A549 treated with ZK216348 at 1 μM for 4 hours (cell line): Measurements from ENCODE around the gene ATAD3C. TPM values are rescaled to one million over a fixed set of nuclear protein-coding genes. Genes with fewer than 3 reads are reported as not detected.

Experiments used
- total RNA-seq: library from RNA; stranded (reverse); fragments of 200-300 nt; extraction: Qiagen RNA extraction; gene quantifications from 5 replicates; pipeline ENCODE4 v1.2.3, GENCODE V29; 2022; ENCODE audit warnings: low read depth

The ATAD3C gene, protein sequence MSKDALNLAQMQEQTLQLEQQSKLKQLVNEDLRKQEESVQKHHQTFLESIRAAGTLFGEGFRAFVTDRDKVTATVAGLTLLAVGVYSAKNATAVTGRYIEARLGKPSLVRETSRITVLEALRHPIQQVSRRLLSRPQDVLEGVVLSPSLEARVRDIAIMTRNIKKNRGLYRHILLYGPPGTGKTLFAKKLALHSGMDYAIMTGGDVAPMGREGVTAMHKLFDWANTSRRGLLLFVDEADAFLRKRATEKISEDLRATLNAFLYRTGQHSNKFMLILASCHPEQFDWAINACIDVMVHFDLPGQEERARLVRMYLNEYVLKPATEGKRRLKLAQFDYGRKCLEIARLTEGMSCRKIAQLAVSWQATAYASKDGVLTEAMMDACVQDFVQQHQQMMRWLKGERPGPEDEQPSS
- not detected in 5 replicates for total RNA-seq

DNA sequence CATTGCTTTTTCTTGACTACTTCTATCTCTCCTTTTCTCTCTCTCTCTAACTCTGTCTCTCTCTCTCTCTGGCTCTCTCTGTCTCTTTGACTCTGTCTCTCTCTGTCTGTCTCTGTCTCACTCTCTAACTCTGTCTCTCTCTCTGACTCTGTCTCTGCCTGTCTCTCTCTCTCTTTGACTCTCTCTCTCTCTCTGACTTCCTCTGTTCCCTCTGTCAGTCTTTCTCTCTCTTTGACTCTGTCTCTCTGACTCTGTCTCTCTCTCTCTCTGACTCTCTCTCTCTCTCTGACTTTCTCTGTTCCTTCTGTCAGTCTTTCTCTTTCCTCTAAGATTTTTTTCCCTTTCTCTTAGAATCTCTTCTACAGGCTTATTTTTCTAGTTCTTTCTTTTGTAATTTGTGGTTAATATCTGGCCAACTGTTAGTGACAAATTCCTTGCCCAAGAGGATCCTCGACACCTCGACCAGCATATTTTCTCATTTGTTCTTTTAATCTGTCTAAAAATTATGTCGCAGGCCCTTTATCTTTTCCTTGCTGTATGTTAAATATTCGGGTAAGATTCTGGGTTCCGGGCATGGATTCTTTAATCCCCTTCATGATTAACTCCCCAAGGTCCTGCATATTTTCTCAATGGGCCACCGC is at the start of gene ATAD3C:
TSS of gene ATAD3C (plus strand) at position 591 of the 641 bp plus-strand sequence. CDS start 995 bp downstream, outside the sequence.

DNA sequence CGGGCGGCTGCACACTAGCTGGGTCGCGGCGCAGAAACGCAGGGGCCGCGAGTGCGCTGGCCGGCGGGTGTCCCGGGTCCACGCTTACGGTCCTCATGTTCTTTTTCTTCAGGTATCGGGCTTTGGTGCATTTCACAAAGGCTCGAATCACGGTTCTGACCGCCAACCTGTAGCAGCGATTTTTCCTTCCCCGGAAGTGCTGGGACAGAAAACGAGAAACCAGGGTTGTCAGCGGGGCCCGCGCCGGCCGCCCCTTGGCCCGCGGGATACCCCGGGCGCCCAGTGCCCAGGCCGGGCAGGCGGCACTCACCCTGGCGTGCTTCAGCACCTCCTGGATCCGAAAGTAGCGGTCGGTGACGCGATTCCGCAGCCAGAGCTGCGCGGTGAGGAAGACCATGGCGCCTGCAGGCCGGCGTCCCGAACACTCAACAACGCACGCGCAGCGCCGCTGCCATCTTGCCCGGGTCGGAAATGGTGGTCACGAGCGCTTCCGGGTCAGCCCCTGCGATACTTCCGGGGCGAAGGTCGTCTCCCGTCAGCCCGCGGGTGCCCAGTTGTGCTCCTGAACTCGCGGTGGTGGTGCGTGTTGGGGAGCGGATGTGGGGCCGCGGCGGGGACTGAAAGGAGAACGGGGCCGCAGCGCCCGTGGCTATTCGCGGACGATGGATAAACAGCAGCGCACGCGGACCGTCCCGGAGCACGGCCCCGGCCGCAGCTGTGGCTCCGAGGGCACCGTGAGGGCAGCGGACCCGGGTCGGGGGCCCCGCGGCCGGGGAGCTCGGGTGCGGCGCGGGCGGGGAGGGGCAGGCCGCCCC is 42.5 kb upstream of the ATAD3C start, which contains the start of gene MRPL20:
TSS of gene MRPL20 (minus strand) at position 473 of the 815 bp plus-strand sequence. CDS start at position 397, 76 bp downstream.

DNA sequence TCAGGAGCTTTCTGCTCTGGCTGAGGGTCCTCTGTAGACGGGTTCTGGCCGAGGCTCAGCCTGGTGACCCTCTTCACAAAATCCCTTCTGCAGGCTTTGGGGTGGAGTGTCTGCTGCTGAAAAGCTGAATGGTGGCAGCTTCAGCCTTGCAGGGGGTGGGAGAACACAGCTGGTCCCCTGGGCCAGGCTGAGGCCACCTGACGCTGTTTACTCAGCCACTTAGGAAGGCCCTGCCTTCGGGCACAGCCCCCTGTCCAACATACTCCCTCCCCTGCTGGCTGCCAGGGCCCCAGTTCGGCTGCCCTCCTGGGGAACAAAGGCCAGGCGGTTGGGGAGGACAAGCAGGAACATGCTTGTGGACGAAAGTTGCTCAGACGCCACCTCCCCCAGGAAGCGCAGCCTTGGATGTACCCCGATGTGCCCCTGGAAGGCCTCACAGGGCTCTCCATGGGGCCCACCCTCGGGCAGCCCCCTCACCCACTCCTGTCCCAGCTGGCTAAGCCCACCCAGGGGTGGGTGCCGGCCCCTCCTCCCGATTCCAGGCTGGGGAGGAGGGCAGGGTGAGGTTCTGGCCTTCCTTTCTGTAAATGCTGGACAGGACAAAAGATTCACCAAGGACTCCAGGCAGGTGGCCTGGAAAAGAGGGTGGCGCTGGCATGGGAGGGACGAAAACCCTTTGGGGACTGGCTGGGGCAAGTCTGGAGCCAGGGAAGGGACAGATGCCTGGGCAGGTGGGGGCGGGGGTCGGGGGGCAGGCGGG is 28.2 kb upstream of the ATAD3C start, which contains the start of gene ANKRD65:
TSS of gene ANKRD65 (minus strand) at position 130 of the 760 bp plus-strand sequence. CDS start 271 bp downstream, outside the sequence.

DNA sequence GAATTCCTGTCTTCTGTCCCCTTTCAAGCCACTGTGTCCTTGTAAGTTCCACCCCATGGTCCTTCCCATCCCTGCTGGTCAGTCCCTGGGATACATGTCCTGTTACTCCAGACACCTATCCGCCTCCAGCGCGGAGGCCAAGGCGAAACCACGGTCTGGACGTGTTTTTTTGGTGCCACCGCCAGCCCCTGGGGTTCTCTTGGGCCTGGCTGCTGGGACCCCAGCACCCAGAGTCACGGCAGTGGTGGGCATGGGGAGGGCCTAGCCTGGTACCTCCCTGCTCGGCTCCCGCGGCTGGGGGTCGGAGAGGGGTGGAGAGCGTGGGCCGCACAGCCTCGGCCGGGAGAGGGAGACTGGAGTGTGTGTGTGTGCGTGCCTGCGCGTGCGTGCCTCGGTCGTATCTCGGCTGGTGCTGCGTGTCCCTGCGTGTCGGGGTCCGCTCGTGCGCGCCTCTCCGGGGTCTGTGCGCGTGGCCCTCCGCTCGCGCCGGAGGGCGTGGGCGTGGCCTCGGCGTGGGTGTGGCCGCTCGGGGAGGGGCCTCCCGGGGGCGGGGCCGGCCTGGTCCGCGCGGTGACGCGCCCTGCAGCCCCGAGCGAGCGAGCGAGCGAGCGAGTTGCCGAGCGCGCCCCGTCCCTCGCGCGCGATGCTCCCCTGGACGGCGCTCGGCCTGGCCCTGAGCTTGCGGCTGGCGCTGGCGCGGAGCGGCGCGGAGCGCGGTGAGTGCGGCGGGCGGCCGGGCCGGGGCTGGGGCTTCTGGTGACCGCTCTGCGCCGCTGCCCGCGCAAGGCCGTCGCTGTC is 14.2 kb upstream of the ATAD3C start, which contains the start of gene VWA1:
TSS of gene VWA1 (plus strand) at position 585 of the 798 bp plus-strand sequence. CDS start at position 644, 59 bp downstream.

DNA sequence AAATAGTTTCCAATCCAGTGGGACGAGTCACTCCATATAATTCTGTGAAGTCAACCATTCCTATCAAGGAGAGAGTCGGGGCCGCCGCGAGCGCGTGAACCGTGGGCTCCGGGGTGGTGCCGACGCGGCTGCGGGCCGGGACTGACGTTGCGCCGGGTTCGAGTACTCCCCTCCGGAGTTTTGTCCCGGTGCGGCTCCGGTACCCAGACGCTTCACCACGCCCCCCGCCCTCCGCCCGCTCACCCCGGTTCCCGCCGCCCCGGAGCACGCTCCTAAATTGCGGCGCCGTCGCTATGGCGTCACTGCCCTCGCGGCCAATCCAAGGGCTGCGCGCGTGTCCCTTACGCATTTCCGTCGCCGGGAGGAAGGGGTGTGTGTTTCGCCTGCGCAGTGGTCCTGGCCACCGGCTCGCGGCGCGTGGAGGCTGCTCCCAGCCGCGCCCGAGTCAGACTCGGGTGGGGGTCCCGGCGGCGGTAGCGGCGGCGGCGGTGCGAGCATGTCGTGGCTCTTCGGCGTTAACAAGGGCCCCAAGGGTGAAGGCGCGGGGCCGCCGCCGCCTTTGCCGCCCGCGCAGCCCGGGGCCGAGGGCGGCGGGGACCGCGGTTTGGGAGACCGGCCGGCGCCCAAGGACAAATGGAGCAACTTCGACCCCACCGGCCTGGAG is 22.0 kb downstream of the ATAD3C start, which contains the start of gene ATAD3B:
TSS of gene ATAD3B (plus strand) at position 377 of the 664 bp plus-strand sequence. CDS start at position 497, 120 bp downstream.

DNA sequence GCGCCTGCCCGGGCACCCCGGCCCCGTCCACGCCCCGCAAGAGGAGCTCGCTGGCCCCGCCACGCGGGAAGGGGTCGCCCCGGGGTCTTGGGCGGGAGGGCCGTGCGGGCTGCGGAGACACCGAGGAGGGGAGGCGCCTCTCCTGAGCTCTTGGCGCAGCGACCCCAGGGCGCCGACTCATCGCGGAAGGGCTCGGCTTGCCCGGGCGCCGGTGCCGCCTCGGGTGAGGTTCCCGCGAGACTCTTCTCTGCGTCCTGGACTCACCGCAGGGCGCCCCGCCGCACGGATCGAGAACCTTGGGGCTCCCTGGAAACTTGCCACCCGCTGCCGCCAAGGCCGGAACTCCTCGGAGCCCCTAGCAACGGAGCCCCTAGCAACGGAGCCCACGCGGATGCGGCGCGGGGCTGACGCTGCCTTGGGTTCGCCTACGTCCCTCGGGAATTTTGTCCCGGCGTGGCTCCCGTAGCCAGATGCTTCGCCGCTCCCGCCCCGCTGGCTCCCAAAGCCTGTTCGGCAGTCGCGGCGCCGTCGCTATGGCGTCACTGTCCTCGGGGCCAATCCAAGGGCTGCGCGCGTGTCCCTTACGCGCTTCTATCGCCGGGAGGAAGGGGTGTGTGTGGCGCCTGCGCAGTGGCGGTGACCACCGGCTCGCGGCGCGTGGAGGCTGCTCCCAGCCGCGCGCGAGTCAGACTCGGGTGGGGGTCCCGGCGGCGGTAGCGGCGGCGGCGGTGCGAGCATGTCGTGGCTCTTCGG is 62.2 kb downstream of the ATAD3C start, which contains the start of gene ATAD3A:
TSS of gene ATAD3A (plus strand) at position 630 of the 753 bp plus-strand sequence. CDS start at position 737, 107 bp downstream.

Other genes starting within 250 kb of the ATAD3C start
- 0.35 TPM in 1 of 5 replicates, not detected in the others for gene TNFRSF18, start 243.1 kb upstream of the ATAD3C start, total RNA-seq
- 0.20 to 0.23 TPM in 2 of 5 replicates, not detected in the others for gene TNFRSF4, start 235.5 kb upstream of the ATAD3C start, total RNA-seq
- gene SDF4, start 217.7 kb upstream of the ATAD3C start, total RNA-seq: 84.0 to 148 TPM (median 137 TPM) in 5 replicates
- gene B3GALT6, start 217.5 kb upstream of the ATAD3C start, total RNA-seq: 8.9 to 24.1 TPM (median 21.8 TPM) in 5 replicates
- 1.2 to 2.6 TPM (median 2.0 TPM) in 4 of 5 replicates, not detected in the other for gene C1QTNF12, start 203.0 kb upstream of the ATAD3C start, total RNA-seq
- 38.1 to 48.8 TPM (median 48.1 TPM) in 5 replicates for gene UBE2J2, start 175.8 kb upstream of the ATAD3C start, total RNA-seq
- gene SCNN1D, start 169.3 kb upstream of the ATAD3C start, total RNA-seq: 0.88 to 1.5 TPM (median 1.2 TPM) in 5 replicates
- gene ACAP3, start 141.8 kb upstream of the ATAD3C start, total RNA-seq: 5.3 to 22.8 TPM (median 18.9 TPM) in 5 replicates
- 13.1 to 28.9 TPM (median 26.2 TPM) in 5 replicates for gene PUSL1, start 141.1 kb upstream of the ATAD3C start, total RNA-seq
- gene INTS11, start 125.0 kb upstream of the ATAD3C start, total RNA-seq: 45.7 to 67.6 TPM (median 59.0 TPM) in 5 replicates
- gene CPTP, start 124.9 kb upstream of the ATAD3C start, total RNA-seq: 11.2 to 23.6 TPM (median 21.2 TPM) in 5 replicates
- gene TAS1R3, start 118.4 kb upstream of the ATAD3C start, total RNA-seq: 0.08 to 0.20 TPM (median 0.12 TPM) in 5 replicates
- gene DVL1, start 100.3 kb upstream of the ATAD3C start, total RNA-seq: 31.3 to 89.3 TPM (median 77.1 TPM) in 5 replicates
- gene MXRA8, start 91.1 kb upstream of the ATAD3C start, total RNA-seq: 0.15 to 0.29 TPM in 2 of 5 replicates, not detected in the others
- 90.7 to 179 TPM (median 167 TPM) in 5 replicates for gene AURKAIP1, start 74.5 kb upstream of the ATAD3C start, total RNA-seq
- 38.3 to 62.7 TPM (median 53.1 TPM) in 5 replicates for gene CCNL2, start 50.4 kb upstream of the ATAD3C start, total RNA-seq
- gene MRPL20, start 42.4 kb upstream of the ATAD3C start, total RNA-seq: 122 to 156 TPM (median 133 TPM) in 5 replicates
- 0.07 to 0.23 TPM in 2 of 5 replicates, not detected in the others for gene ANKRD65, start 28.4 kb upstream of the ATAD3C start, total RNA-seq
- 5.3 to 18.2 TPM (median 15.0 TPM) in 5 replicates for gene VWA1, start 14.0 kb upstream of the ATAD3C start, total RNA-seq
- gene ATAD3B, start 22.1 kb downstream of the ATAD3C start, total RNA-seq: 1.6 to 3.6 TPM (median 3.0 TPM) in 5 replicates
- 24.3 to 40.3 TPM (median 39.2 TPM) in 5 replicates for gene ATAD3A, start 62.5 kb downstream of the ATAD3C start, total RNA-seq
- gene TMEM240, start 90.9 kb downstream of the ATAD3C start, total RNA-seq: 0.37 to 0.68 TPM (median 0.48 TPM) in 4 of 5 replicates, not detected in the other
- gene SSU72, start 125.2 kb downstream of the ATAD3C start, total RNA-seq: 95.6 to 113 TPM (median 112 TPM) in 5 replicates
- gene FNDC10, start 150.4 kb downstream of the ATAD3C start, total RNA-seq: 3.9 to 9.9 TPM (median 8.5 TPM) in 5 replicates
- gene MIB2, start 165.8 kb downstream of the ATAD3C start, total RNA-seq: 6.8 to 24.6 TPM (median 19.7 TPM) in 5 replicates
- gene MMP23B, start 182.5 kb downstream of the ATAD3C start, total RNA-seq: 0.39 to 1.5 TPM (median 0.92 TPM) in 4 of 5 replicates, not detected in the other
- 25.1 to 27.9 TPM (median 27.5 TPM) in 5 replicates for gene CDK11B, start 209.3 kb downstream of the ATAD3C start, total RNA-seq
- gene SLC35E2B, start 243.1 kb downstream of the ATAD3C start, total RNA-seq: 9.1 to 14.2 TPM (median 12.3 TPM) in 5 replicates